NCI-H82 (cell line): ENCODE results near the gene KRTAP5-10.
A peak's percentile ranks its signal among the peaks of the same experiment; 100 is the strongest.
"Not testable (repeated sequence)": the region's sequence is repeated elsewhere in the genome, so short reads cannot be mapped to it uniquely, and the experiment has no call there.

Experiments used
- DNase-seq: peaks from one replicate; lab custom pipeline; 2025; lab: John Stamatoyannopoulos, UW

The KRTAP5-10 gene

GRCh38 chr11:71542879-71543777 lies 22.2 kb upstream of the KRTAP5-10 start:
- no peak for DNase-seq

GRCh38 chr11:71543866-71544265 lies 21.5 kb upstream of the KRTAP5-10 start:
- no peak for DNase-seq

GRCh38 chr11:71544525-71545214 lies 20.7 kb upstream of the KRTAP5-10 start:
- DNase-seq, result no peak

- no peak for DNase-seq
Measured at GRCh38 chr11:71545405-71545966, 19.9 kb upstream of the KRTAP5-10 start.

GRCh38 chr11:71548120-71548519 lies 17.2 kb upstream of the KRTAP5-10 start, which contains the start of gene KRTAP5-9:
KRTAP5-9 (plus strand) TSS chr11:71548420; CDS start chr11:71548658, 238 bp downstream.
- no peak for DNase-seq

GRCh38 chr11:71548716-71549151 lies 16.6 kb upstream of the KRTAP5-10 start:
- DNase-seq, result no peak

- no peak for DNase-seq
Measured at GRCh38 chr11:71551711-71552110, 13.7 kb upstream of the KRTAP5-10 start.

GRCh38 chr11:71554996-71555395 lies 10.4 kb upstream of the KRTAP5-10 start:
- DNase-seq, result no peak

GRCh38 chr11:71555508-71555907 lies 9.9 kb upstream of the KRTAP5-10 start:
- DNase-seq, result no peak

GRCh38 chr11:71556018-71556417 lies 9.3 kb upstream of the KRTAP5-10 start:
- DNase-seq, result no peak

GRCh38 chr11:71557257-71557656 lies 8.1 kb upstream of the KRTAP5-10 start:
- DNase-seq, result no peak

- no peak for DNase-seq
Measured at GRCh38 chr11:71558996-71559395, 6.4 kb upstream of the KRTAP5-10 start.

GRCh38 chr11:71562120-71562519 lies 3.2 kb upstream of the KRTAP5-10 start:
- no peak for DNase-seq

GRCh38 chr11:71563406-71563805 lies 2.0 kb upstream of the KRTAP5-10 start:
- DNase-seq, result peak; percentile 9

- peak; percentile 53 for DNase-seq
Measured at GRCh38 chr11:71564430-71564829, 933 bp upstream of the KRTAP5-10 start.

GRCh38 chr11:71566081-71566620 lies 788 bp downstream of the KRTAP5-10 start:
- DNase-seq, result no peak

GRCh38 chr11:71566626-71567599 lies 1.6 kb downstream of the KRTAP5-10 start:
- not testable (repeated sequence) for DNase-seq

GRCh38 chr11:71567633-71568032 lies 2.3 kb downstream of the KRTAP5-10 start:
- not testable (repeated sequence) for DNase-seq

- no peak for DNase-seq
Measured at GRCh38 chr11:71568704-71569349, 3.5 kb downstream of the KRTAP5-10 start.

GRCh38 chr11:71571101-71571850 lies 5.9 kb downstream of the KRTAP5-10 start:
- not testable (repeated sequence) for DNase-seq
